ENCODE data around the gene UBQLNL.
A peak's percentile ranks its signal among the peaks of the same experiment; 100 is the strongest.

Gene UBQLNL

GRCh38 chr11:5507177-5507932 is 9.1 kb downstream of the UBQLNL start:
- DNase-seq (ENCODE audit: low read depth in 2 of 2): no peak

DNA sequence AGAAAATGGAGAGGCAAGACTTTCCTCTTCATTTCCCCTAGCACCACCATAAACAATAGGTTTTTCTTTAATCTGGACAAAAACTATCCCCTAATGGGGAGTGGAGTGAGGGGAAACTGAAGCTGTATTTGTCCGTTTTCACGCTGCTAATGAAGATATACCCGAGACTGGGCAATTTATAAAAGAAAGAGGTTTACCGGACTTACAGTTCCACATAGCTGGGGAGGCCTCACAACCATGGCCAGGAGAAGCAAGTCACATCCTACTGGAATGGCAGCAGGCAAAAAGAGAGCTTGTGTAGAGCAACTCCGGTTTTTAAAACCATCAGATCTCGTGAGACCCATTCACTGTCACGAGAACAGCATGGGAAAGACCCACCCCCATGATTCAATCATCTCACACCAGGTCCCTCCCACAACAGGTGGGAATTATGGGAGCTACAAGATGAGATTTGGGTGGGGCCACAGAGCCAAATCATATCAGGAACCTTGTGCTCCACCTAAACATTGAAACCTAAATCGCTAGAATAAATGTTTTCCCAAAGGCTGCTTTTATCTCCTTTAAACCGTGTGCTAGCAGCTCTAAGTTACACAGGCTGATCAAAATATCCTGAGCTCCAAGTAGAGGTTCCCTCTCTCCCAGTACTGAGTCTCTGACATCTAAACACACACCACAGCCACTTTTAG is 11.0 kb downstream of the UBQLNL start:
- no peak for DNase-seq (ENCODE audit: low read depth in 2 of 2)

- DNase-seq (ENCODE audit: low read depth in 2 of 2): no peak
These were observed 12.0 kb downstream of the UBQLNL start for GRCh38 chr11:5504403-5504921.

GRCh38 chr11:5500393-5500801 is 16.1 kb downstream of the UBQLNL start:
- no peak for DNase-seq (ENCODE audit: low read depth in 2 of 2)

- no peak for DNase-seq (ENCODE audit: low read depth in 2 of 2)
These were observed 16.8 kb downstream of the UBQLNL start for GRCh38 chr11:5499671-5500070.

DNA sequence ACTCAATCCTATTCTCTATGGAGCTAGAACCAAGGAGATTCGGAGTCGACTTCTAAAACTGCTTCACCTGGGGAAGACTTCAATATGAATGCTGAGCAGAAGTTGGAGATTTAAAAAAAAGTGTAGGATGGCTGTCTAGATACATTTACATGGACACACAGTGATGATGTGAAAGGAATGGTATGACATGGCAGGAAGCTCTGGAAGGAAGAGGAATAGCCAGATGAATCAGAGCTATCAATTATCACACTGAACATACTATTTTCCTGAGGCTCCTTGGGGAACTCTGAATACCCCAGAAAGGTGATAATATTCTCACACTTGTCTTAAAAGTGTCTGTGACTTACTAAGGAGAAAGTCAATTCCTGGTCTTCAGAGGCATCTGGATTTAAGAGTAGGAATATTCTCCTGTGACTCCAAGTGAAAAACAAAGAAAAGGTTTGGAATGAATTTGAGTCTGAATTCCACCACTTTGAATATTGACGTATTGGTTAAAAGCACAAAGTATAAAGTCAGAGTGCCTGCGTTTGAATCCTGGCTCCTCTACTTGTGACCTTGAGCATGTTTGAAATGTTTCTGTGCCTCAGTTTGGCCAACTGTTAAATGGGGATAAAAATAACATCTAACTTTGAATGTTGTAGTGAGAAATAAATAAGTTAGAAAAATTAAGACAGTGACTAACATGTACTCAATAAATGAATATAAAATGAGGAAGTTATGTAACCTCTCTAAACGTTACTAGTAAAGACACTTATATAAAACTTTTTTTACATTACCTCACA is 26.7 kb downstream of the UBQLNL start:
- DNase-seq (ENCODE audit: low read depth in 2 of 2): peak; percentile 21 to 23

DNA sequence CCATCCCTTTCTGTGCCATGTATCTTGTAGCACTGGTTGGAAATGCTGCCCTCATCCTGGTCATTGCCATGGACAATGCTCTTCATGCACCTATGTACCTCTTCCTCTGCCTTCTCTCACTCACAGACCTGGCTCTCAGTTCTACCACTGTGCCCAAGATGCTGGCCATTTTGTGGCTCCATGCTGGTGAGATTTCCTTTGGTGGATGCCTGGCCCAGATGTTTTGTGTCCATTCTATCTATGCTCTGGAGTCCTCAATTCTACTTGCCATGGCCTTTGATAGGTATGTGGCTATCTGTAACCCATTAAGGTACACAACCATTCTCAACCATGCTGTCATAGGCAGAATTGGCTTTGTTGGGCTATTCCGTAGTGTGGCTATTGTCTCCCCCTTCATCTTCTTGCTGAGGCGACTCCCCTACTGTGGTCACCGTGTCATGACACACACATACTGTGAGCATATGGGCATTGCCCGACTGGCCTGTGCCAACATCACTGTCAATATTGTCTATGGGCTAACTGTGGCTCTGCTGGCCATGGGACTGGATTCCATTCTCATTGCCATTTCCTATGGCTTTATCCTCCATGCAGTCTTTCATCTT is 27.6 kb downstream of the UBQLNL start:
- DNase-seq (ENCODE audit: low read depth in 2 of 2): no peak

GRCh38 chr11:5488385-5488784 is 28.1 kb downstream of the UBQLNL start, which contains the start of gene OR52D1:
Gene OR52D1, plus strand, starts transcription at chr11:5488685. Its CDS starts 22 bp downstream, at chr11:5488707.
- no peak for DNase-seq (ENCODE audit: low read depth in 2 of 2)

- no peak for DNase-seq (ENCODE audit: low read depth in 2 of 2)
These were observed 30.1 kb downstream of the UBQLNL start for GRCh38 chr11:5486421-5486820.

DNA sequence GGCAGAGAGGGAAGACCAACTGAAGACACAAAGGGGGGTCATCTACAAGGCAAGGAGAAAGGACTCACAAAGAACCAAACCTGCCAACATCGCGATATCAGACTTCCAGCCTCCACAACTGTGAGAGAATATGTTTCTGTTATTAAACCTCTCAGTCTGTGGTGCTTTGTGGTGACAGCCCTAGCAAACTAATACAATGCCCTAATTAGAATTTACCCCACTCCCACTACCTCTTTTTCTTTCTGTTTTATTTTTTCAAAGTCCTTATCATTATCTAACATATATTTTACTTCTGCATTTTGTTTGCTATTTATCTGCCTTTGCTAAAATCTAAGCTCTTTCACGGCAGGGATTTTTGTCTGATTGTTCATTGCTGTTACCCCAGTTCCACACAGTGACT is 30.5 kb downstream of the UBQLNL start:
- DNase-seq (ENCODE audit: low read depth in 2 of 2): no peak

- DNase-seq (ENCODE audit: low read depth in 2 of 2): peak; percentile 13 to 18
These were observed 40.2 kb downstream of the UBQLNL start for GRCh38 chr11:5476186-5476819.

DNA sequence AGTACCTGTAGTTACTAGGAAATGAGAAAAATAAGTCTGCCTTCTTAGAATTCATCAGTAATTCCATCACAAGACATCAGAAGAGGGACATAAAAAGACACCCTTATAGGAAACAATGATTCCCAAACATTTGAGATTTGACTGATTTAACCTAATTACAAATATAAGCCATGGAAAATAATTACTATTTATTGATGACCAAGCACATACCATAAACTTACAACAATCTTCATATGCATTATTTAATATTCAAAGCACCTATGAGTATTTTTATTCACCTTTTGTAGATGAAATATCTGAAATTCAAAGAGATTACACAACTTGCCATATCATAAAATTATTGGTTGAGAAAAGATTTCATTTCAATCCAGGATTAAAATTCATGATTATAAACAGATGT is 42.6 kb downstream of the UBQLNL start:
- no peak for DNase-seq (ENCODE audit: low read depth in 2 of 2)

DNA sequence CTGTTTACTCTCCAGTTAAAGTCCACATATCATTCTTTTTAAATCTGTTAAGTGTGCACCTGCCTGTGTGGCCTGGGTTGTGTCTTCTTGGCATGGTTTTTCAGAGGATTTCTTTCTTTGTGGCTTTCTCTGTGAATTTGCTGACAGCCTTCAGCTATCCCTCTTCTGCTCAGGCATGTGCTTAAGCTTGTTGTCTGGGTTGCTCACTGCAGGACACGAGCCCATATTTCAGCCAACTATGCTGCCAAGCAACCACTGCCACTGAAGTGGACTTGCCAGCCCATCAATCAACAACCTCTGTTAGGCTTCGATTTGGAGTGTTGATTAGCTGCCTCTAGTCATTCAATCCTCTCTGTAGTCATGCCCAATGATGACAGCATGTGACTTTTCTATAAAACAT is 49.0 kb downstream of the UBQLNL start:
- DNase-seq (ENCODE audit: low read depth in 2 of 2): no peak
